Urinary bladder (tissue), 4 donors: ENCODE data around the gene CX3CL1. TPM values are rescaled to one million over a fixed set of nuclear protein-coding genes. Genes with fewer than 3 reads are reported as not detected.
A peak's percentile ranks its signal among the peaks of the same experiment; 100 is the strongest.
"Not testable (repeated sequence)": the region's sequence is repeated elsewhere in the genome, so short reads cannot be mapped to it uniquely, and the experiment has no call there.

Experiments
- DNase-seq: peaks from one replicate; pipeline ENCODE4 v3.0.0-alpha.2; 2015; ENCODE audit errors: extremely low spot score
- H3K27ac ChIP-seq: one replicate; pipeline ENCODE4 v1.5.1; 2013; ENCODE audit warnings: low read depth, mild to moderate bottlenecking, moderate library complexity
- H3K36me3 ChIP-seq: one replicate; pipeline ENCODE4 v1.6.1; 2013; ENCODE audit warnings: mild to moderate bottlenecking, moderate library complexity; ENCODE audit not compliant: insufficient read depth
- H3K4me1 ChIP-seq: one replicate; pipeline ENCODE4 v1.6.1; 2013; ENCODE audit warnings: mild to moderate bottlenecking, moderate library complexity; ENCODE audit not compliant: insufficient read depth
- H3K4me3 ChIP-seq: one replicate; pipeline ENCODE4 v1.5.1; 2013; ENCODE audit warnings: low read depth, low read length
- WGBS: extraction: QIAGEN DNeasy Blood & Tissue Kit; methylation state at CpG from one replicate; pipeline ENCODE4 v1.1.7; 2013; 5-methylcytosine and 5-hydroxymethylcytosine counted together
- polyA plus RNA-seq: library from polyadenylated mRNA; stranded (reverse); fragments of 200-250 nt; gene quantifications from one replicate; pipeline ENCODE4 v1.2.3, GENCODE V29; 2013
- total RNA-seq: library from RNA; depleted of rRNA; stranded (reverse); fragments of >200 nt; gene quantifications from one replicate; pipeline ENCODE4 v1.2.3, GENCODE V29; 2014
- donor health status: healthy with polysubstance abuse.
- donor health status: healthy.

The CX3CL1 gene
- total RNA-seq (2.1 TPM), polyA plus RNA-seq (56.5 TPM)

GRCh38 chr16:57372372-57373116, at the start of gene CX3CL1:
Gene CX3CL1, plus strand, starts transcription at chr16:57372490. Its CDS starts 79 bp downstream, at chr16:57372569.
- 15% methylated on average over 23 of the region's 23 CpGs for WGBS
- Histone ChIP-seq H3K27ac (no peak within 1 kb of the TSS), H3K4me3 (peak within 1 kb of the TSS; percentile 49), H3K36me3 (no peaks in the 10 kb centered on the region), H3K4me1 (peaks cover 3% of the 10 kb centered on the region)
- DNase-seq: no peak

- 61% methylated on average over 2 of the region's 2 CpGs for WGBS
- Histone ChIP-seq H3K36me3 (no peaks in the 10 kb centered on the region), H3K4me3 (no peak overlapping the region), H3K27ac (no peak overlapping the region), H3K4me1 (no peaks in the 10 kb centered on the region)
- no peak for DNase-seq
These were observed 47.5 kb upstream of the CX3CL1 start for GRCh38 chr16:57324749-57325148.

- H3K27ac ChIP-seq: no peak overlapping the region
- no peaks in the 10 kb centered on the region for H3K36me3 ChIP-seq
- no peak overlapping the region for H3K4me3 ChIP-seq
- no peak for DNase-seq
- WGBS: 55% methylated on average over 1 of the region's 1 CpG
- H3K4me1 ChIP-seq: no peaks in the 10 kb centered on the region
These were observed 46.8 kb upstream of the CX3CL1 start for GRCh38 chr16:57325458-57325857.

- WGBS: 77% methylated on average over 8 of the region's 8 CpGs
- DNase-seq: no peak
- Histone ChIP-seq H3K4me1 (no peaks in the 10 kb centered on the region), H3K4me3 (no peak overlapping the region), H3K27ac (no peak overlapping the region), H3K36me3 (no peaks in the 10 kb centered on the region)
These were observed 42.5 kb upstream of the CX3CL1 start for GRCh38 chr16:57329718-57330327.

- H3K4me3 ChIP-seq: no peak overlapping the region
- WGBS: 80% methylated on average over 3 of the region's 3 CpGs
- no peaks in the 10 kb centered on the region for H3K36me3 ChIP-seq
- no peak overlapping the region for H3K27ac ChIP-seq
- H3K4me1 ChIP-seq: no peaks in the 10 kb centered on the region
- DNase-seq: no peak
These were observed 40.9 kb upstream of the CX3CL1 start for GRCh38 chr16:57331355-57331754.

- Histone ChIP-seq H3K4me3 (no peak overlapping the region), H3K36me3 (no peaks in the 10 kb centered on the region), H3K27ac (no peak overlapping the region), H3K4me1 (no peaks in the 10 kb centered on the region)
- WGBS: 93% methylated on average over 1 of the region's 1 CpG
- DNase-seq: no peak
These were observed 38.9 kb upstream of the CX3CL1 start for GRCh38 chr16:57333402-57333801.

- Histone ChIP-seq H3K4me3 (no peak overlapping the region), H3K27ac (no peak overlapping the region), H3K36me3 (no peaks in the 10 kb centered on the region), H3K4me1 (peaks cover 2% of the 10 kb centered on the region)
- 88% methylated on average over 4 of the region's 4 CpGs for WGBS
- no peak for DNase-seq
These were observed 36.9 kb upstream of the CX3CL1 start for GRCh38 chr16:57335366-57335765.

- no peak for DNase-seq
- no peaks in the 10 kb centered on the region for H3K36me3 ChIP-seq
- 80% methylated on average over 6 of the region's 6 CpGs for WGBS
- peaks cover 2% of the 10 kb centered on the region for H3K4me1 ChIP-seq
- no peak overlapping the region for H3K4me3 ChIP-seq
- H3K27ac ChIP-seq: no peak overlapping the region
These were observed 31.2 kb upstream of the CX3CL1 start for GRCh38 chr16:57341062-57341440.

- Histone ChIP-seq H3K36me3 (no peaks in the 10 kb centered on the region), H3K4me3 (no peak overlapping the region), H3K4me1 (peaks cover 2% of the 10 kb centered on the region), H3K27ac (no peak overlapping the region)
- DNase-seq: peak; percentile 60
- WGBS: 46% methylated on average over 8 of the region's 8 CpGs
These were observed 30.6 kb upstream of the CX3CL1 start for GRCh38 chr16:57341441-57342303.

- H3K27ac ChIP-seq, DNase-seq, H3K4me3 ChIP-seq, H3K4me1 ChIP-seq, H3K36me3 ChIP-seq: not testable (repeated sequence)
- WGBS: 96% methylated on average over 9 of the region's 9 CpGs
These were observed 29.7 kb upstream of the CX3CL1 start for GRCh38 chr16:57342606-57343005.

GRCh38 chr16:57343221-57343620, 29.1 kb upstream of the CX3CL1 start:
- Histone ChIP-seq H3K36me3 (no peaks in the 10 kb centered on the region), H3K4me3 (no peak overlapping the region), H3K27ac (no peak overlapping the region), H3K4me1 (peaks cover 2% of the 10 kb centered on the region)
- WGBS: 90% methylated on average over 7 of the region's 7 CpGs
- no peak for DNase-seq

GRCh38 chr16:57344094-57344493, 28.2 kb upstream of the CX3CL1 start:
- 92% methylated on average over 5 of the region's 5 CpGs for WGBS

GRCh38 chr16:57345021-57345420, 27.3 kb upstream of the CX3CL1 start:
- H3K36me3 ChIP-seq: no peaks in the 10 kb centered on the region
- no peak overlapping the region for H3K27ac ChIP-seq
- no peak overlapping the region for H3K4me3 ChIP-seq
- 70% methylated on average over 2 of the region's 2 CpGs for WGBS
- DNase-seq: no peak
- no peaks in the 10 kb centered on the region for H3K4me1 ChIP-seq

More at GRCh38 chr16:57344094-57344493, 28.2 kb upstream of the CX3CL1 start:
- H3K4me1 ChIP-seq, H3K27ac ChIP-seq, H3K36me3 ChIP-seq, DNase-seq, H3K4me3 ChIP-seq: not testable (repeated sequence)
